Ovary (tissue), 9 donors: Measurements from ENCODE around the gene PNMA8A. TPM values are rescaled to one million over a fixed set of nuclear protein-coding genes. Genes with fewer than 3 reads are reported as not detected.
A peak's percentile ranks its signal among the peaks of the same experiment; 100 is the strongest.

Experiments used
- DNase-seq, 5 donors: peaks; one replicate each; pipeline ENCODE4 v3.0.0-alpha.2; 2019 to 2020
- H3K27ac ChIP-seq, 2 donors: fragments of 200-600 bp; one replicate each; pipeline versions ENCODE4 v1.5.1 to v1.8.0; 2019 to 2022
- H3K27me3 ChIP-seq: fragments of 200-600 bp; one replicate; pipeline ENCODE4 v1.8.0; 2022
- H3K36me3 ChIP-seq: fragments of 200-600 bp; sonication (generic); one replicate; pipeline ENCODE4 v1.5.1; 2019
- H3K4me1 ChIP-seq: one replicate; pipeline ENCODE4 v1.8.1; 2013; ENCODE audit warnings: mild to moderate bottlenecking, moderate library complexity; ENCODE audit not compliant: insufficient read depth
- H3K4me3 ChIP-seq: fragments of 200-600 bp; sonication (generic); one replicate; pipeline ENCODE4 v1.5.1; 2017
- H3K9me3 ChIP-seq, 2 donors: fragments of 200-600 bp in 1 of 2; sonication (generic) in 1 of 2; one replicate each; pipeline versions ENCODE4 v1.5.1 to v1.8.1; 2013 to 2019; ENCODE audit warnings: mild to moderate bottlenecking in 1 of 2, moderate library complexity in 1 of 2
- CTCF ChIP-seq, 3 donors: fragments of 450-650 bp in 2 of 3; fragments of 200-600 bp in 1 of 3; IDR thresholded peaks; one replicate each; pipeline versions ENCODE4 v1.5.1 to v1.8.0; 2016 to 2022; ENCODE audit warnings: antibody characterized with exemption in 3 of 3, mild to moderate bottlenecking in 1 of 3
- EP300 ChIP-seq: sonication (generic); formaldehyde crosslinking; IDR thresholded peaks from one replicate; pipeline ENCODE4 v1.6.1; 2017; ENCODE audit warnings: antibody characterized with exemption
- POLR2A ChIP-seq: fragments of 450-650 bp; IDR thresholded peaks from one replicate; pipeline ENCODE4 v1.6.1; 2017; ENCODE audit warnings: antibody characterized with exemption, mild to moderate bottlenecking, moderate library complexity
- WGBS, 3 donors: extraction: QIAGEN DNeasy Blood & Tissue Kit in 1 of 3; methylation state at CpG; one replicate each; pipeline versions ENCODE4 v1.1.5 to v1.1.7; 2013 to 2017; 5-methylcytosine and 5-hydroxymethylcytosine counted together
- intact Hi-C, 4 donors: fragments of 100-400 bp; cut with DNase I; formaldehyde crosslinking; loops; one replicate each; pipeline versions ENCODE4 v1.11.0 to v1.15.1; 2022 to 2023
- polyA plus RNA-seq, 2 donors: library from polyadenylated mRNA; stranded (reverse); fragments of 200-250 nt in 1 of 2; fragments of 350-450 nt in 1 of 2; fragmentation: Illumina TruSeq in 1 of 2; extraction: RNeasy Lipid Tissue Mini Kit (QIAGEN cat#74804) in 1 of 2; gene quantifications; one replicate each; pipeline ENCODE4 v1.2.3, GENCODE V29; 2013 to 2014
- total RNA-seq, 7 donors: library from RNA; depleted of rRNA in 2 of 7; stranded (reverse); fragments of >200 nt in 2 of 7; fragmentation: NEBNext Ultra II Directional in 3 of 7; extraction: Animal tissue kit (Norgen Biotek cat#: 25700) in 3 of 7; gene quantifications; one replicate each; pipeline versions ENCODE4 v1.1.0 to v1.2.4, GENCODE V29; 2016 to 2023
- donor health status: DM: no; HTN: no; CAD: no; lungs with moderate emphysema.
- donor health status: DM: no; HTN: no; CAD: no.
- donor health status: Bipolar disorder and iron deficiency.
- donor health status: DM: yes; HTN: yes; CAD: no.
- donor health status: DM: no; HTN: no; CAD: no.
- donor health status: DM: yes; HTN: yes; CAD: no.

The PNMA8A gene
- total and polyA plus RNA-seq, 9 donors, result 8.8 to 35.3 (median 32.4) TPM

- no peak for DNase-seq
- intact Hi-C loops, result no loop called here
- H3K36me3 ChIP-seq, result no peaks in the 10 kb centered on the region
- H3K4me1 ChIP-seq, result peaks cover 5% of the 10 kb centered on the region
- TF ChIP-seq EP300 (no peak), POLR2A (no peak), CTCF (IDR thresholded peaks at IDR 0.05) (no peak)
- H3K4me3 ChIP-seq, result peak overlapping the region; percentile 18
- no peaks in the 10 kb centered on the region for H3K9me3 ChIP-seq
- H3K27ac ChIP-seq, result no peak overlapping the region
- H3K27me3 ChIP-seq, result no peaks in the 10 kb centered on the region
- WGBS, 3 donors, result 48 to 75% (median 55%) methylated on average over 28 to 49 of the region's 49 CpGs
Measured at GRCh38 chr19:46494941-46495785, 23.8 kb upstream of the PNMA8A start.

- no peak overlapping the region for H3K4me3 ChIP-seq
- TF ChIP-seq EP300 (no peak), CTCF (IDR thresholded peaks at IDR 0.05) (no peak), POLR2A (no peak)
- H3K4me1 ChIP-seq, result peaks cover 10% of the 10 kb centered on the region
- WGBS, 3 donors, result 89 to 93% (median 90%) methylated on average over 67 of the region's 67 CpGs
- H3K27me3 ChIP-seq, result no peaks in the 10 kb centered on the region
- DNase-seq, result peak in 2 of 5 donors; percentile 40 to 41
- H3K27ac ChIP-seq, result no peak overlapping the region
- H3K36me3 ChIP-seq, result no peaks in the 10 kb centered on the region
- intact Hi-C loops, result no loop called here
- H3K9me3 ChIP-seq, result no peaks in the 10 kb centered on the region
Measured at GRCh38 chr19:46494146-46494940, 23.0 kb upstream of the PNMA8A start.

GRCh38 chr19:46493236-46494145, 22.1 kb upstream of the PNMA8A start:
- Histone ChIP-seq H3K9me3 (no peaks in the 10 kb centered on the region), H3K4me3 (peak overlapping the region; percentile 34), H3K4me1 (peaks cover 12% of the 10 kb centered on the region), H3K27me3 (no peaks in the 10 kb centered on the region), H3K27ac (peak overlapping the region; percentile 27 to 76), H3K36me3 (no peaks in the 10 kb centered on the region)
- peak; percentile 56 to 76 (median 66) for DNase-seq
- no peak for TF ChIP-seq POLR2A
- no peak for TF ChIP-seq EP300
- no peak for TF ChIP-seq CTCF (IDR thresholded peaks at IDR 0.05)
- 17 to 24% (median 19%) methylated on average over 80 to 92 of the region's 92 CpGs for WGBS, 3 donors
- intact Hi-C loops, result no loop called here

GRCh38 chr19:46492841-46493235, 21.5 kb upstream of the PNMA8A start:
- intact Hi-C loops, result no loop called here
- WGBS, 3 donors, result 39 to 50% (median 42%) methylated on average over 17 of the region's 17 CpGs
- peaks cover 14% of the 10 kb centered on the region for H3K4me1 ChIP-seq

More at GRCh38 chr19:46492841-46493235, 21.5 kb upstream of the PNMA8A start:
- Histone ChIP-seq H3K36me3 (no peaks in the 10 kb centered on the region), H3K4me3 (peak overlapping the region; percentile 34), H3K27me3 (no peaks in the 10 kb centered on the region), H3K9me3 (no peaks in the 10 kb centered on the region), H3K27ac (peak overlapping the region; percentile 27 to 76)
- DNase-seq, result peak in 1 of 5 donors; percentile 44
- TF ChIP-seq POLR2A (no peak), EP300 (no peak), CTCF (IDR thresholded peaks at IDR 0.05) (no peak)
